GM13977 (cell line): ENCODE results near the gene MLANA.

Experiments used
- DNase-seq: peaks from one replicate; pipeline ENCODE4 v3.0.0; 2012; ENCODE audit warnings: low spot score
- in situ Hi-C: fragments of 300-500 bp; cut with MboI; formaldehyde crosslinking; loops from one replicate; pipeline ENCODE4 v1.12.0; 2022; ENCODE audit warnings: low sequenced_read_pairs, low pct_unique_long_range_greater_than_20kb, mixed read lengths, inconsistent platforms; ENCODE audit not compliant: unreplicated experiment
- TF ChIP-seq, protein P1 (sequence below): IDR thresholded peaks from 2 replicates; pipeline ENCODE4 v1.5.1; 2012; ENCODE audit warnings: mild to moderate bottlenecking, control low read depth; ENCODE audit not compliant: insufficient read depth; ENCODE audit errors: extremely low read depth, missing control alignments

Gene MLANA

DNA sequence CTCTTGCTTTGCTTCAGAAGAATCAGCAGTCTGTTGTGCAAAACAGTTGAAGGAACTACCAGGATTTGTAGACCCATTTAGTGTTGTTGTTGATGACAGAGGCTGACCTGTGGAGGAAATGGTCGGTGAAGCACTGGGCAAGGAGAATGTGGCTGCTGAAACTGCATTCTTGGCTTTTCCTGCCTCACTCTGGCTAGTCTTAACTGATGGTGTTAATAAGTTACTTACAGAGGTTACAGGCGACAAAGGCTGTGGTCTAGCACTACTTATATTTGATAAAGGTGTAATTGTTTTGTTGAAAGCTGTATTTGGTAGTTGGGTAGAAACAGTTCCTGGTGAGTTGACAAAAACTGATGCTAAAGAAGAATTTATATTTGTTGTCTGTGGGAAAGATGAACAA lies 31.5 kb downstream of the MLANA start:
- TF ChIP-seq, protein P1, sequence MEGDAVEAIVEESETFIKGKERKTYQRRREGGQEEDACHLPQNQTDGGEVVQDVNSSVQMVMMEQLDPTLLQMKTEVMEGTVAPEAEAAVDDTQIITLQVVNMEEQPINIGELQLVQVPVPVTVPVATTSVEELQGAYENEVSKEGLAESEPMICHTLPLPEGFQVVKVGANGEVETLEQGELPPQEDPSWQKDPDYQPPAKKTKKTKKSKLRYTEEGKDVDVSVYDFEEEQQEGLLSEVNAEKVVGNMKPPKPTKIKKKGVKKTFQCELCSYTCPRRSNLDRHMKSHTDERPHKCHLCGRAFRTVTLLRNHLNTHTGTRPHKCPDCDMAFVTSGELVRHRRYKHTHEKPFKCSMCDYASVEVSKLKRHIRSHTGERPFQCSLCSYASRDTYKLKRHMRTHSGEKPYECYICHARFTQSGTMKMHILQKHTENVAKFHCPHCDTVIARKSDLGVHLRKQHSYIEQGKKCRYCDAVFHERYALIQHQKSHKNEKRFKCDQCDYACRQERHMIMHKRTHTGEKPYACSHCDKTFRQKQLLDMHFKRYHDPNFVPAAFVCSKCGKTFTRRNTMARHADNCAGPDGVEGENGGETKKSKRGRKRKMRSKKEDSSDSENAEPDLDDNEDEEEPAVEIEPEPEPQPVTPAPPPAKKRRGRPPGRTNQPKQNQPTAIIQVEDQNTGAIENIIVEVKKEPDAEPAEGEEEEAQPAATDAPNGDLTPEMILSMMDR: no peak
- in situ Hi-C loops: no loop called here
- no peak for DNase-seq

DNA sequence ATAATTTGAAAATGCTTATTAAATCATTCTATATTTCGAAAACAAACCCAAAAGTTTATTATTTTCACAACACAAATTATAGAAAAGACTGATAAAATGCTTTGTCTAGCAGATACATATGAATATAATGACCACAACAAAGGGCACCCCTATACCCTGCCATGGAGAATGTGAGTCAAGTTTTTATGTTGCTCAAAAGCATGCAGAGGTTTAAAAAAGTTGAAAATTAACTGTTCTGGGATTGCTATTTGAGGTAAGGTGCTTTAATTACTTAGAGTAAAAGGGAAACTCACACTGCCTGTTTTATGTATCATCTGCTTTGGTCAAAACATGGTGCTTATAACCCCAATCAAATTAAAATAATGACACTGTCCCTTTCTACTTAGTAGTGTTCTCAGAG lies 41.0 kb downstream of the MLANA start:
- TF ChIP-seq, protein P1: no peak
- DNase-seq: no peak
- in situ Hi-C loops: no loop called here

DNA sequence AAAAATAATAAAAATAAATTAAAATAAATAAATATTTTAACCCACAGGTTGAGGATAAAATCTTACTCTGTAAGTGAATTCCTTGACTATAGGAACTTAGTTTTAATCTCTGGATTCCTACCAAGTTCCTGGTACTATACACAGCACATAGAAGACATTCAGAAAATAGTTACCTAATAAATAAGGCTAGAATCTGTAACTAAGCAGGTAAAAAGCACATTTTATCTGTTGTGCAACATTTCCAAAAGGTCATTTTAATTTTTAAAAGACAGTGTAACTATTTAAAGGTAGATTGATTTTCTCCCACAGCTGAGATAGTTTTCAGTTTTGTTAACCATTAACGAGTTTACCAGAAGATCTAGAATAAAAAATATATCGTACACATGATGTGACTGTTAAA lies 47.8 kb downstream of the MLANA start:
- TF ChIP-seq, protein P1: no peak

DNA sequence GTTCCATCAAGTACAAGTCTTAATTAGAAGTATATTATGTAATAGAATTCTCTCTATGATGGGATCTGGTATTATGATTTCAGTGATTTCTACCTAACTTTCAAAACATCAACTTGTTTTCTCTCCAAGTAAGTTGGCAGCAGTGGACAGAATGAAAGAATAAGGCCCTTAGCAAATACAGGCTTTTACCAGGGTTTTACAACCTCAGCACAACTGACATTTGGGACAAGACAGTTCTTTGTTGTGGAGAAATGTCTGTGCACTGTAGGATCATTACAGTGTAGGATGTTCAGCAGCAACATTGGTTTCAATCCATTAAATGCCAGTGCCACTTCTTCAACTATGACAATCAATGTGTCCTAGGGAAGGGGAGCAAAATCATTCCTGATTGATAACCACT lies 48.8 kb downstream of the MLANA start:
- TF ChIP-seq, protein P1: no peak
- no peak for DNase-seq
- in situ Hi-C loops: no loop called here

More for the DNA sequence above, 47.8 kb downstream of the MLANA start:
- DNase-seq: no peak
- in situ Hi-C loops: no loop called here

DNA sequence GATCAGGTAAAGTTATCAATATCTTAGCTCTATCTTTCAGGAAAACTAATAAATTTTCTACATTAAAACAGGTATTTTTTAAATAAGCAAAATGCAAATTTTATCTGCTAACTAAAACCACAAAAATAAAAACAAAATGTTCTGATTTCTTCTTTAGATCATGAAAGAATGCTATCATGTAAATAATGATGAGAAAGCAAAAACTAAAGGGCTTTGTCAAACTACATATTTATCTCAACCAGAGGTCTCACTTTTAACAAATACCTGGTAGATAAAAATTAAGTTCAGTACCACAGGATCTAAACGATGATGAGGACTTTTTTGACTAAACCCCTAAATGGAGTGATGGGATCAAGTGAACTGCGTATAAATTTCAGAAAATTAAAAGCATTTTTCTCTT lies 50.5 kb downstream of the MLANA start:
- in situ Hi-C loops: no loop called here
- TF ChIP-seq, protein P1: no peak
- no peak for DNase-seq

DNA sequence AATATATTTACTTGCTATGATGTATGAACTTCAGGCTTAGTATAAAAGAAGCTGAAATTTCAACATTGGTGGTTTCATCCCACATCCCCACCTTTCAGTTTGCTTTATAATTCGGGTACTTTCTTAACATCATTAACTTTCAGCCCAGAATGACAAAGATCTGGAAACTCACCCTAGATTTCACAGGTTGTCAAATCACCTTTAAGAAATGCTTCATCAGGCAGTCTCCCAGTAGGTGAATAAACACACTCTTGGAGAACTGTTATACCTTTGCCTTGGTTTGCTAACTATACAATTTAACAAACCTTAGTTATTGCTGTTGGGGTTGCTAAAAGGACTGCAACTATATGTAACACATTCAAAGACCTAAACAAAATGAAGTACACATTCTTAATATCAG lies 54.4 kb downstream of the MLANA start:
- in situ Hi-C loops: no loop called here
- TF ChIP-seq, protein P1: no peak
- no peak for DNase-seq

DNA sequence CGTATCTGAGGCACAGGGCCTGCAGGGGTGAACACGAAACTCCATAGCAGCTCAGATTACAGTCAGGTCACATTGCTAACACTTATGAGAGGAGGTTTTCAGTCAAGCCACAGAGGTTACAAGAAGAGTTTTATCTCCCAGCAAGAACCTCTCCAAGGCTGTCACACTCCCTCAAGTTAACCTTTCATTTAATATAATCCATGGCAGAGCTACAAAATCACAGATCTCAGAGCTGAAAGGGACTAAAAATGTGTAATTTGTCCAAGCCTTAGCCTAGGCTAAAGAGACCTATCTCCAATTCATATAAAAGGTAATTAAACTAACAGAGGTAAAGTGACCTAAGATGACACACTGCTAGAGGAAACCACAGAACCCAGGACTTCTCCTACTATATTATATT lies 57.2 kb downstream of the MLANA start:
- in situ Hi-C loops: no loop called here
- TF ChIP-seq, protein P1: no peak
- DNase-seq: no peak
